Mesenchymal stem cell (in vitro differentiated cells and primary cell): ENCODE measurements around the gene SH3PXD2A.

Source experiments
- DNase-seq: peaks from one replicate; pipeline ENCODE4 v3.0.0-alpha.2; 2013
- H2AFZ ChIP-seq: one replicate; pipeline ENCODE4 v1.6.1; 2013; ENCODE audit warnings: low read depth, mild to moderate bottlenecking, control low read depth, inconsistent platforms, low read length, moderate library complexity
- H2AK5ac ChIP-seq: 2 replicates; pipeline ENCODE4 v1.6.1; 2013; ENCODE audit warnings: low read length, moderate library complexity, mild to moderate bottlenecking, inconsistent platforms; ENCODE audit not compliant: severe bottlenecking
- H2BK120ac ChIP-seq: one replicate; pipeline ENCODE4 v1.6.1; 2013; ENCODE audit warnings: low read depth, mild to moderate bottlenecking, inconsistent platforms, low read length, moderate library complexity
- H2BK12ac ChIP-seq, 2 experiments: one replicate each; pipeline ENCODE4 v1.6.1; 2013; ENCODE audit warnings: inconsistent platforms in 2 of 2, low read length in 2 of 2, mild to moderate bottlenecking in 2 of 2, moderate library complexity in 2 of 2, control low read depth in 1 of 2
- H2BK15ac ChIP-seq: one replicate; pipeline ENCODE4 v1.6.1; 2013; ENCODE audit warnings: mild to moderate bottlenecking, low read depth, inconsistent platforms; ENCODE audit not compliant: poor library complexity, severe bottlenecking
- H2BK5ac ChIP-seq: 2 replicates; pipeline ENCODE4 v1.6.1; 2013; ENCODE audit warnings: low read depth, mild to moderate bottlenecking, low read length, control low read depth, inconsistent platforms; ENCODE audit not compliant: poor library complexity, severe bottlenecking
- H3K14ac ChIP-seq, 2 experiments: one replicate each; pipeline ENCODE4 v1.6.1; 2013; ENCODE audit warnings: inconsistent platforms in 2 of 2, low read length in 2 of 2, control low read depth in 1 of 2, mild to moderate bottlenecking in 1 of 2, moderate library complexity in 1 of 2
- H3K18ac ChIP-seq, 2 experiments: one replicate each; pipeline ENCODE4 v1.6.1; 2013; ENCODE audit warnings: inconsistent platforms in 2 of 2, low read length in 2 of 2, control low read depth in 1 of 2, low read depth in 1 of 2, mild to moderate bottlenecking in 1 of 2
- H3K23ac ChIP-seq, 2 experiments: one replicate each; pipeline ENCODE4 v1.6.1; 2013; ENCODE audit warnings: inconsistent platforms in 2 of 2, low read length in 2 of 2, mild to moderate bottlenecking in 2 of 2, moderate library complexity in 2 of 2, control low read depth in 1 of 2
- H3K27ac ChIP-seq: 2 replicates; pipeline ENCODE4 v1.5.1; 2013; ENCODE audit warnings: mild to moderate bottlenecking, moderate library complexity, low read length, control low read depth, inconsistent platforms; ENCODE audit not compliant: poor library complexity, severe bottlenecking
- H3K27me3 ChIP-seq, 2 experiments: 2 replicates each; pipeline versions ENCODE4 v1.6.1 to v1.7.0; 2013; ENCODE audit warnings: low read length in 2 of 2, mild to moderate bottlenecking in 2 of 2, moderate library complexity in 2 of 2, control low read depth in 1 of 2, inconsistent platforms in 1 of 2; ENCODE audit not compliant: control insufficient read depth in 1 of 2, insufficient read depth in 1 of 2
- H3K36me3 ChIP-seq, 2 experiments: 2 replicates each; pipeline versions ENCODE4 v1.6.1 to v1.7.0; 2013; ENCODE audit warnings: low read length in 2 of 2, control low read depth in 1 of 2, inconsistent platforms in 1 of 2, low read depth in 1 of 2, mild to moderate bottlenecking in 1 of 2; ENCODE audit not compliant: insufficient read depth in 2 of 2, control insufficient read depth in 1 of 2
- H3K4ac ChIP-seq, 2 experiments: one replicate each; pipeline ENCODE4 v1.6.1; 2013; ENCODE audit warnings: inconsistent platforms in 2 of 2, low read length in 2 of 2, mild to moderate bottlenecking in 2 of 2, moderate library complexity in 2 of 2, control low read depth in 1 of 2, low read depth in 1 of 2
- H3K4me1 ChIP-seq: 2 replicates; pipeline ENCODE4 v1.6.1; 2013; ENCODE audit warnings: low read depth, low read length, control low read depth; ENCODE audit not compliant: control insufficient read depth, insufficient read depth
- H3K4me2 ChIP-seq: 2 replicates; pipeline ENCODE4 v1.6.1; 2013; ENCODE audit warnings: low read length, mild to moderate bottlenecking, inconsistent platforms; ENCODE audit not compliant: poor library complexity, severe bottlenecking
- H3K4me3 ChIP-seq, 2 experiments: 2 replicates each; pipeline versions ENCODE4 v1.5.1 to v1.7.0; 2013; ENCODE audit warnings: low read length in 2 of 2, mild to moderate bottlenecking in 2 of 2, control low read depth in 1 of 2, low read depth in 1 of 2; ENCODE audit not compliant: insufficient read depth in 1 of 2
- H3K79me1 ChIP-seq: replicated peaks from 2 replicates; pipeline ENCODE4 v1.6.1; 2013; ENCODE audit warnings: mild to moderate bottlenecking, control low read depth, low read length, inconsistent platforms; ENCODE audit not compliant: poor library complexity, severe bottlenecking
- H3K9ac ChIP-seq: 2 replicates; pipeline ENCODE4 v1.7.0; 2013; ENCODE audit warnings: mild to moderate bottlenecking, low read length, moderate library complexity
- H3K9me3 ChIP-seq: 2 replicates; pipeline ENCODE4 v1.7.0; 2013; ENCODE audit warnings: mild to moderate bottlenecking, low read length; ENCODE audit not compliant: control insufficient read depth
- H4K8ac ChIP-seq: one replicate; pipeline ENCODE4 v1.6.1; 2013; ENCODE audit warnings: inconsistent platforms, mild to moderate bottlenecking, low read length, moderate library complexity
- H4K91ac ChIP-seq: one replicate; pipeline ENCODE4 v1.6.1; 2013; ENCODE audit warnings: mild to moderate bottlenecking, low read length, inconsistent platforms
- WGBS: methylation state at CpG from one replicate; pipeline ENCODE4 v1.1.7; 2013; ENCODE audit warnings: mixed read lengths; 5-methylcytosine and 5-hydroxymethylcytosine counted together

SH3PXD2A gene

DNA sequence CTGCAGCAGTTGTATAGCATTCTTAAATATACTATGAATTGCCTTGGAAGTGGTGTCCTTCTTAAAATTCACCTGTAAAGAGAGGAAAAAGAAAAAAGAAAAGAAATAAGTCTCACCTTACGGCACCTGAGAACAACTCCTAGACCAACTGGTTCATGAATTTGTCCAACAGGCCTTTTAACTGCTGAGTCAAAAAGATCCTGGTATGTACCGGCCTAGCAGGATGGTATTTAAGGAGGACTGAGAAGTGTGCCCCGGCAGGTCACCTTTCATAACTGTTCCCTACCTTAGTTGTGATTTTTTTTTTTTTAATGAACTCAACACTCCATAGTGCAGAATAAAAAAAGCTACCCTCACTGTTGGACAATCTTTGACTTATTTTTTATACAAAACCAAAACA, 36.8 kb upstream of the SH3PXD2A start:
- Histone ChIP-seq H3K36me3 (peaks cover 8 to 49% of the 10 kb centered on the region in 2 experiments), H3K18ac (no peak overlapping the region), H3K4ac (no peak overlapping the region), H3K23ac (no peak overlapping the region), H2BK12ac (no peak overlapping the region), H3K9ac (no peak overlapping the region), H4K8ac (no peak overlapping the region), H2AFZ (no peak overlapping the region), H4K91ac (no peak overlapping the region), H2AK5ac (no peak overlapping the region), H3K4me1 (peaks cover 10% of the 10 kb centered on the region), H2BK5ac (no peak overlapping the region), H3K14ac (no peak overlapping the region), H3K27me3 (no peaks in the 10 kb centered on the region), H3K4me2 (no peak overlapping the region), H3K4me3 (no peak overlapping the region), H3K9me3 (no peaks in the 10 kb centered on the region), H2BK120ac (no peak overlapping the region), H3K79me1 (peaks cover 10% of the 10 kb centered on the region), H2BK15ac (no peak overlapping the region), H3K27ac (no peak overlapping the region)
- no peak for DNase-seq
- 100% methylated on average over 2 of the region's 3 CpGs for WGBS

DNA sequence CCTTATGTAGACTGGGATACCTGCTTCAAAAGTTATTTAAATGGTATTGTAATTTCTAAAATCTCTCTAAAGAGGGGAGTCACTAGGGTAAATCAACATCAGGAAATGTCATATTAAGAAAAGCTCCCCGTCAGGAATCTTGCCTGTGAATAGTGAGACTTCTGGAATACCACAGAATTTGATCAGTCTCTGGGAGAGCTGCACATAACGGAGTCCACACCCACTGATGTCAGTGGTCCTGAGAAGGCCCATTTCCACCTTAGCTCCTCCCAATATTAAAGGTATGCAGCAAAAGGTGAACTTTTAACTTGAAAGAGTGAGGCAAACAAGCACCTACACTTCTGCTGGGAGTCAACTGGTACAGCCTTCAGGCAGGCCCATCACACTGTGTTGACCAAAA, 35.3 kb upstream of the SH3PXD2A start:
- H2AFZ ChIP-seq, result no peak overlapping the region
- WGBS, result 95% methylated on average over 2 of the region's 2 CpGs
- no peak for DNase-seq
- H2BK120ac ChIP-seq, result no peak overlapping the region
- H2AK5ac ChIP-seq, result no peak overlapping the region
- no peak overlapping the region for H3K4me3 ChIP-seq
- no peak overlapping the region for H3K27ac ChIP-seq
- no peaks in the 10 kb centered on the region for H3K9me3 ChIP-seq
- no peak overlapping the region for H2BK15ac ChIP-seq
- H3K27me3 ChIP-seq, result no peaks in the 10 kb centered on the region
- no peak overlapping the region for H3K14ac ChIP-seq
- H3K36me3 ChIP-seq, result peaks cover 8 to 60% of the 10 kb centered on the region in 2 experiments
- peak overlapping the region; percentile 50 for H3K9ac ChIP-seq
- no peak overlapping the region for H2BK5ac ChIP-seq
- no peak overlapping the region for H4K8ac ChIP-seq
- no peak overlapping the region for H3K18ac ChIP-seq
- H3K4me2 ChIP-seq, result no peak overlapping the region
- no peak overlapping the region for H2BK12ac ChIP-seq
- no peak overlapping the region for H3K4ac ChIP-seq
- no peak overlapping the region for H4K91ac ChIP-seq
- H3K4me1 ChIP-seq, result peaks cover 9% of the 10 kb centered on the region
- H3K23ac ChIP-seq, result no peak overlapping the region
- peaks cover 10% of the 10 kb centered on the region for H3K79me1 ChIP-seq

DNA sequence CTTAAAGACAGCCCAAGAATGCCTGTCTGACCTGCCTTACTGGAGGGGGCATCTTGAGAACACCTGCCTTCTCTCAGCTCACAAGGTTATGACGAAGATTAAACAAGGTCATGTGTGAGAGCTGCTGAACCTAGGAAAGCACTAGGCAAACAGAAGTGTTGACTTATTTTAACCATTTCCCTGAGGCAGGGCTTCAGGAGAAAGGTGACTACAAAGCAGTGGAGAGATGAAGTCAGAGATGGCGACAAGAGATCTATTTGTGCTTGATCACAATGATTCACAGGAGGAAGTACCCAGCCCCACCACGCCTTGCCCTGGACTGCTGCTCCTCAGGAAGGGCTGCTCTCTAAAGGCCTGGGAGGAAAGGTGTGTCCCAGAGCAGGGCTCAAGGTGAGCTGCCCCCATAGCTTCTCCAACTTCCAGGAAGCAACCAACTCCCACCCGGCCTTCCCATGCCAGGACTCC, 34.9 kb upstream of the SH3PXD2A start:
- Histone ChIP-seq H3K14ac (no peak overlapping the region), H2AK5ac (no peak overlapping the region), H3K4me2 (no peak overlapping the region), H3K27me3 (no peaks in the 10 kb centered on the region), H2BK15ac (no peak overlapping the region), H4K8ac (peak overlapping the region; percentile 42), H3K9me3 (no peaks in the 10 kb centered on the region), H3K9ac (peak overlapping the region; percentile 50), H3K4me1 (peaks cover 6% of the 10 kb centered on the region), H3K4me3 (no peak overlapping the region), H2AFZ (no peak overlapping the region), H3K27ac (no peak overlapping the region), H2BK12ac (no peak overlapping the region), H3K4ac (no peak overlapping the region), H4K91ac (no peak overlapping the region), H2BK5ac (no peak overlapping the region), H2BK120ac (no peak overlapping the region), H3K23ac (no peak overlapping the region), H3K36me3 (peaks cover 9 to 64% of the 10 kb centered on the region in 2 experiments), H3K79me1 (peaks cover 10% of the 10 kb centered on the region), H3K18ac (no peak overlapping the region)
- 91% methylated on average over 4 of the region's 4 CpGs for WGBS
- DNase-seq, result no peak

DNA sequence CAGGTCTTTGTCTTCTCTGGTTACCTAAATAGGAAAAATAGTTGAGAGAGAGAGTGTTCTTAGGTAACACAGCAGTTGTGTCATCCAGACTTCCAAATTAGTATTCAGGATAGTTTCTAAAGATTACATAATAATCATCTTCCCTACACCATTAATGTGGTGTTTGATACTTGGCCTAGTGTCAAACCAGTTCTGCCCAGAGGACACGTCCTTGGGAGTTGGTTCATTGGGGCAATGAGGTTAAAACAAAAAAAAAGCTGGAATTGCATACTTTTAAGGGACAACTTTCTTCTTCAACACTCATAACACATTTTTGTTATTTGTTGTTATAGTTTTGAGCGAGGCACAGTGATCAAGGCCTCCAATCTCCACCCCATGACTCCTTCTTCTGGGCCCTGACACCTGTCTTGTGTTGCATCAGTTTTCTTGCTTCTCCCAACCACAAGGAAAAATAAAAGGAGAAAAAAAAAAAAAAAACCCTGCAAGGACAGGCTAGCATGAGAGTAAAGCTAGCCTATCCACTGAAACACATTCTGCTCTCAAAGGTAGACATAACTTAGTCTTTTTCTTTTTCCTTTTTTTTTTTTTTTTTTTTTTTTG, 33.8 kb upstream of the SH3PXD2A start:
- no peak overlapping the region for H3K4me3 ChIP-seq
- H4K8ac ChIP-seq, result no peak overlapping the region
- H2BK12ac ChIP-seq, result no peak overlapping the region
- H3K9ac ChIP-seq, result peak overlapping the region; percentile 45
- H2BK120ac ChIP-seq, result no peak overlapping the region
- WGBS, result 88% methylated on average over 1 of the region's 2 CpGs
- H3K4me2 ChIP-seq, result no peak overlapping the region
- peaks cover 11 to 73% of the 10 kb centered on the region in 2 experiments for H3K36me3 ChIP-seq
- H2AFZ ChIP-seq, result no peak overlapping the region
- H3K14ac ChIP-seq, result no peak overlapping the region
- H3K27ac ChIP-seq, result peak overlapping the region; percentile 75
- H3K9me3 ChIP-seq, result no peaks in the 10 kb centered on the region
- H2BK5ac ChIP-seq, result no peak overlapping the region
- H3K79me1 ChIP-seq, result peaks cover 12% of the 10 kb centered on the region
- no peak overlapping the region for H3K18ac ChIP-seq
- no peak overlapping the region for H2BK15ac ChIP-seq
- H4K91ac ChIP-seq, result no peak overlapping the region
- peak overlapping the region in 1 of 2 experiments; percentile 17 for H3K4ac ChIP-seq
- H2AK5ac ChIP-seq, result peak overlapping the region; percentile 55
- H3K23ac ChIP-seq, result no peak overlapping the region
- H3K4me1 ChIP-seq, result peaks cover 8% of the 10 kb centered on the region
- DNase-seq, result no peak
- no peaks in the 10 kb centered on the region for H3K27me3 ChIP-seq
